Testis (tissue), 2 donors: ENCODE data around the gene PRKX.

Experiments used
- CTCF ChIP-seq, 3 experiments: fragments of 450-650 bp in 2 of 3; fragments of 200-600 bp in 1 of 3; sonication (generic) in 1 of 3; IDR thresholded peaks; one replicate each; pipeline ENCODE4 v1.5.1; 2016 to 2019; ENCODE audit warnings: antibody characterized with exemption in 3 of 3, mild to moderate bottlenecking in 2 of 3, moderate library complexity in 1 of 3
- POLR2A ChIP-seq: fragments of 450-650 bp; IDR thresholded peaks from one replicate; pipeline ENCODE4 v1.6.1; 2017; ENCODE audit warnings: antibody characterized with exemption, mild to moderate bottlenecking, moderate library complexity

GRCh38 chrX:3584415-3584996 is 128.9 kb downstream of the PRKX start:
- TF ChIP-seq CTCF (IDR thresholded peaks at IDR 0.05), result no peak
- TF ChIP-seq POLR2A, result no peak
